GM21825 (cell line): ENCODE data around the gene CPA4.
"Not testable (repeated sequence)": the region's sequence is repeated elsewhere in the genome, so short reads cannot be mapped to it uniquely, and the experiment has no call there.

Experiments
- ATAC-seq: cut with Tn5 transposase; IDR thresholded peaks from one replicate; pipeline ENCODE4 v1.9.1; 2021; ENCODE audit warnings: mild to moderate bottlenecking, moderate library complexity; ENCODE audit not compliant: unreplicated experiment

The CPA4 gene

DNA sequence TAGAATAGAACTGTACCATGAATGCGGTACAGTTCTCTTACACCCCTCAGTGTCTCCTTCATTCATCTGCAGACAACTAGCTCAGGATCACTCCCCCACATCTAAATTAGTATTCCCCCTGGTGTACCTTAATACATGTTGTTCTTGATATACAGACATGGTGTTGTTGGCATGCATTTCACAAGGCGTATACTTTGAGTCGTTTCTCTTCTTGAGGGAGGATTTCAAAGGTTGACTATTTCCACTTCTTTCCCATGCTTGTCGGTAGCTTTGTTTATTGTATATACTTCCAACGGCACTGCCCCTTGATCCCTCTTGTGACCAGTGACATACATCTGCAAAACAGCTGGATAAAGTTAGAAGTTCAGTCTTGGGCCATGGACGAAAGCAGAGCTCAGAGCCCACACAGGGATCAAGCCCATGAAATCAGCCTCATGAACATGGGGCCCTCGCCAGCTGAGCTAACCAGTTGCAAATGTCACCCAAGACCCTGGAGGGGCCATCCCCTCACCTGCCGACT is 8.6 kb downstream of the CPA4 start:
- ATAC-seq = no peak

- ATAC-seq = no peak
Measured at GRCh38 chr7:130302649-130303048, 9.7 kb downstream of the CPA4 start.

DNA sequence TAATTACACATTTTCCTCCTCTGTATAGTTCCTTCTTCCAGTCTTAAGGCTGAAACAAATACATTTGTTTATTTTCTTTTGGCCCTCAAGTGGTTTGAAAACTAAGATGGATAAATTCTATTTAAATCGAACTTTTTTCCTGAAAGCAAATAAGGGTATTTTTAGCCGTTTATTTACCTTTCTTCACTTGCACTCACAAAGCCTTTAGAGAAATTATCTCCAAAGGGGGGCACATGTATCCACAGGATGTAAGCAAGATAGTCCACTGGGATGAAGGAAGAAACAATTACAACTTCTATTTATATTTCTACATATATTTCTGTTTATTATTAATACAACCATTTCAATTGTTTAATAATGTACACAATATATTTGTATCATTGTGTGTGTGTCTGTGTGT is 10.2 kb downstream of the CPA4 start:
- no peak for ATAC-seq

DNA sequence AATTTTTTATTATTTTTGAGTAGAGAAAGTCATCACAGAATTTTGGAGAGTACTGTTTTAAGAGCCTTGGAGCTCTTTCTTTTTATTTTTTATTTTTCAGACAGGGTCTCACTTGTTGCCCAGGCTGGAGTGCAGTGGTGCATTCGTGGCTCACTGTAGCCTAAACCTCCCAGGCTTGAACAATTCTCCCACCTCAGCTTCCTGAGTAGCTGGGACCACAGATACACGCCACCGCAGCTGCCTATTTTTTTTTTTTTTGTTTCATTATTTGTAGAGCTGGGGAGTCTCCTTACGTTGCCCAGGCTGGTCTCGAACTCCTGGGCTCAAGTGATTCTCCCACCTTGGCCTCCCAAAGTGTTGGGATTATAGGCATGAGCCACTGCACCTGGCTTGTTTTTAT is 10.6 kb downstream of the CPA4 start:
- ATAC-seq = no peak

- no peak for ATAC-seq
Measured at GRCh38 chr7:130303982-130304381, 11.0 kb downstream of the CPA4 start.

- no peak for ATAC-seq
Measured at GRCh38 chr7:130304878-130305277, 11.9 kb downstream of the CPA4 start.

GRCh38 chr7:130305433-130306042 is 12.6 kb downstream of the CPA4 start:
- ATAC-seq = no peak

DNA sequence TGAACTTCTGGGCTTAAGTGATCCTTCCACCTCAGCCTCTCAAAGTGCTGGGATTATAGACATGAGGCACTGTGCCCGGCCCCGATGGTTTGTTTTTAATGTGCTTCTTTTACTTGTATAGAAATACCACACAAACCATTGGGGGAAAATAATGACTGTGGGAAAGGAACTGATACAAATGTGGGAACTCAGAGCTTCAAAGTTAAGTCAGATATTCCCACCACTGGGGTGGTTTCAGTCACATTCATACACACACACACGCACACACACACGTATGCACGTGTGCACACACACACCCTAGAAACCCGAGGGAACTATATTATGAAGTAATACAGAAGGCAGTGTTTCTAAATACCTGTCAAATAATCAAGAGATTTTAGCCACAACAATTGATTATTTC is 17.0 kb downstream of the CPA4 start:
- no peak for ATAC-seq

DNA sequence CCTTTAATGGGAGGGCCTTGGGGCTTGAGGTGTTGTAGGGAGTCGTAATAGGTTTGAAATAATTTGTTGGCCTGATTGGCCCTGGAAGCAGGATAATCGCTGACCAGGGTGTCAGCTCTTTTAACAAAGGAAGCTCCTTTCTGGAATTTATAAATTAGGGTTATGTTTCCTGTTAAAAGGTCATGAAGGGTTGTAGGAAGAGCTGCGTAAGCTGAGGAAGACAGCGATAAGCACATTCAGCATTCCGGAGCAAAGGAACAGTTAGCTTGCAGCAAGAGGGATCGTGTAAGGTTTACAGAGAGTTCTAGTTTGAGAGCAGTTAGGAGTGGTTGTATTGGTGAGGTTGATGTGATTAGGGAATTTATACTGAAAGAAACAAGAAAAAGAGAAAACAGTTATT is 21.3 kb downstream of the CPA4 start:
- ATAC-seq = no peak

- ATAC-seq = no peak
Measured at GRCh38 chr7:130319541-130319940, 26.6 kb downstream of the CPA4 start.

- not testable (repeated sequence) for ATAC-seq
Measured at GRCh38 chr7:130321542-130322229, 28.7 kb downstream of the CPA4 start.

DNA sequence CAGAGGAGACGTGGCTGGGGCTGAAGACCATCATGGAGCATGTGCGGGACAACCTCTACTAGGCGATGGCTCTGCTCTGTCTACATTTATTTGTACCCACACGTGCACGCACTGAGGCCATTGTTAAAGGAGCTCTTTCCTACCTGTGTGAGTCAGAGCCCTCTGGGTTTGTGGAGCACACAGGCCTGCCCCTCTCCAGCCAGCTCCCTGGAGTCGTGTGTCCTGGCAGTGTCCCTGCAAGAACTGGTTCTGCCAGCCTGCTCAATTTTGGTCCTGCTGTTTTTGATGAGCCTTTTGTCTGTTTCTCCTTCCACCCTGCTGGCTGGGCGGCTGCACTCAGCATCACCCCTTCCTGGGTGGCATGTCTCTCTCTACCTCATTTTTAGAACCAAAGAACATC is 29.7 kb downstream of the CPA4 start:
- ATAC-seq = no peak

DNA sequence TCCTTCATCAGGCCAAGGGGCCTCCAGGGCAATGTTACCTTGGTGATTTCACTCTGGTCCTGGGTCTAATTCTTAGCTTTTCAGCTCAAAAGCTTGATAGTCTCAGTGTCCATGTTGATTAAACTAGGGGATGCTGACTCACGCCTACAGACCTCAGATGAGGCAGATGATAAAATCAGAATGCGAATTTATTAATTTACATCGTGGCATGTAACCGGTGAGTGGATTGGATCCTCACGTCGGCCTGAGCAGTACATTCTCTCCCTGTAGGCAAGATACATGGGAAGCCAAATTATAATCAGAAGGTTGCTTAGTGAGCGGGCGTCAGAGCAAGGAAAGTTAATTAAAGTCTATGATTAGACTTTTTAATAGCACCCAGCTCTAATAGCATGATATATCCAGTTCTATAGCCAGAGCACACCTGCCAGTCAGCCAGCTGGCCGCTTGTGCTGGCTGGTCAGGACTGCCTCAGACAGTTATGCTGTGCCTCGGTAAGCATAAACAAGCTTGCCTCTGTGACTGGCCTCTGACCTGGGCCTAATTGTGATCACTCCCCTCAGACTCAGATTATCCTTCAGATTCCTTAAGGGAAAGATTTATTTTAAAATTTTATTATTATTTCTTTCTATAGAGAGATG is 31.5 kb downstream of the CPA4 start:
- no peak for ATAC-seq

GRCh38 chr7:130329681-130330080 is 36.7 kb downstream of the CPA4 start:
- no peak for ATAC-seq

GRCh38 chr7:130332259-130333053 is 39.5 kb downstream of the CPA4 start:
- no peak for ATAC-seq

- no peak for ATAC-seq
Measured at GRCh38 chr7:130333832-130334231, 40.9 kb downstream of the CPA4 start.

GRCh38 chr7:130334274-130334673 is 41.3 kb downstream of the CPA4 start:
- ATAC-seq = no peak

DNA sequence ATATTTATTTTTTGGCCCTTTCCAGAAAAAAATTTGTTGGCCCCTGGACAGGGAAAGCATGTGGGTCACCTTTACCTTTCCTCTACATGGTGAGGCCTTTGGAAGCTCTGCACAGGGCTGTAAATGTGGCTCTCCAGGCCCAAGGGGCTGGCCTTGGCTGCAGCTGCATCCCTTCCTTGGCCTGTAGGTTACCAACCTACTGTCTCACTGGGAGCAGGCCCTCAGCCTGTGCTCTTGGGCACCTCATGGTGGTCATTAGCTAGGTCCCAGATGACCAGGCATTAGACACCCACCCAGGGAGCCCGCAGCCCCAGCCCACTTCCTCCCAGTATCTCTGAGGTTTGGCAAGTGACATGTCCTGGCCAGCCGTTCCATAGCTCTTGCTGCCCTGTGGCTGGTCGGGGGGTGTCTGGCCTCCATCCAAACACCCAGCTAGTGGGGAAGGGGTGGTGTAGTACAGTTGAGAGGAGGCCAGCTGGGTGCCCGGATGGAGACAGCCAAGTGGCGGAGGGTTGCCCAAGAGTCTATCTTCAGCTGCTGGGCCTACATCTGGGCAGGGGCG is 44.5 kb downstream of the CPA4 start:
- no peak for ATAC-seq

DNA sequence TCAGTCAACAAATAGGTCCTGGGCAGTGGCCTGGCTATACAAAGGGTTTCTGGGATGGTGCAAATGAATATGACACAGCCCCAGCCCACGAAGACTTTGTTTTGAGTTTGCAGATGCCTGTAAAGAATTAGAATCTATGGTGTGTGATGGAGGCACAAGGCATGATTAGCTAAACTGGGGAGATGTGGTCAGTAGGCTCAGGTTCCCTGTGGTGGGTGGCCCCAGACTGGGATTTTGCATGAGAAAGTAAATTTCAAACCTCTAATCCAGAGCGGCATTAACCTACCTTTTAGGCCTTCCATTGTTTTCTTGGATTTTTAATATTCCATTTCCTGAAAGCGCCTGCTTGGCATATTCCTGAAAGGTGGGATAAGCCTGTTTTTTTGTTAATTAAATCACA is 45.3 kb downstream of the CPA4 start:
- no peak for ATAC-seq

DNA sequence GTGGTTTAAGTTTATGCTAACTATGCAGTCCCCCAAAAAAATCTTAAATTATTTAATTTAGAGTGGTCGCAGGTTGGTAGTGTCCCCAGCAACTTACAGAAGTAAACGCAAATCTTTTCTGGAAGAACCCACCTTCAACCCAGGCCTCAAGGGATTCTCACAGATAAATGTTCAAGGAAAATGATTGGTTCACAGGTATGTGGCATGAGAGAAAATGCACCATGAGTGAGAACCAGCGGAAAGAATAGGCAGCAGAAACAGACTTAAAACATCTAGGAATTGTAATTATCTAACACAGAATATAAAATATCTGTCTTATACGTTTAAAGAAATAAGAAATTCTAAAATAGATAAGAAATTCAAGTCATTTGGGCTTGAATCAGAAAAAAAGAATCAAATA is 48.9 kb downstream of the CPA4 start:
- no peak for ATAC-seq
